Measurements from ENCODE around the gene SLC47A2.

- no peak for TF ChIP-seq GATA2 (IDR thresholded peaks at IDR 0.05; ENCODE audit: low read depth, low read length)
- no peak for TF ChIP-seq GATA3 (IDR thresholded peaks at IDR 0.05; ENCODE audit: low read depth, low read length)
Observed at GRCh38 chr17:19654342-19654886, 62.0 kb downstream of the SLC47A2 start.
